Ectodermal cell (in vitro differentiated cells): ENCODE measurements around the gene TRAPPC6A.

Source experiments
- H3K27ac ChIP-seq: 2 replicates; pipeline ENCODE4 v1.7.0; 2013; ENCODE audit warnings: mild to moderate bottlenecking, low read depth, low read length; ENCODE audit not compliant: insufficient read depth, poor library complexity, severe bottlenecking
- H3K27me3 ChIP-seq: 2 replicates; pipeline ENCODE4 v1.7.0; 2013; ENCODE audit warnings: mild to moderate bottlenecking, low read length; ENCODE audit not compliant: insufficient read depth, control insufficient read depth, poor library complexity, severe bottlenecking
- H3K36me3 ChIP-seq: one replicate; pipeline ENCODE4 v1.7.0; 2013; ENCODE audit warnings: low read length; ENCODE audit not compliant: control insufficient read depth, insufficient read depth
- H3K4me1 ChIP-seq: one replicate; pipeline ENCODE4 v1.7.0; 2013; ENCODE audit warnings: low read length; ENCODE audit not compliant: control insufficient read depth, insufficient read depth
- H3K4me3 ChIP-seq: 2 replicates; pipeline ENCODE4 v1.7.0; 2013; ENCODE audit warnings: low read depth, low read length, control low read depth; ENCODE audit not compliant: insufficient read depth
- H3K9me3 ChIP-seq: 2 replicates; pipeline ENCODE4 v1.7.0; 2013; ENCODE audit warnings: mild to moderate bottlenecking, low read length, moderate library complexity; ENCODE audit not compliant: control insufficient read depth
- WGBS, 2 experiments: methylation state at CpG; one replicate each; pipeline ENCODE4 v1.1.7; 2013; ENCODE audit warnings: missing lambda C conversion rate in 2 of 2; 5-methylcytosine and 5-hydroxymethylcytosine counted together

TRAPPC6A gene

DNA sequence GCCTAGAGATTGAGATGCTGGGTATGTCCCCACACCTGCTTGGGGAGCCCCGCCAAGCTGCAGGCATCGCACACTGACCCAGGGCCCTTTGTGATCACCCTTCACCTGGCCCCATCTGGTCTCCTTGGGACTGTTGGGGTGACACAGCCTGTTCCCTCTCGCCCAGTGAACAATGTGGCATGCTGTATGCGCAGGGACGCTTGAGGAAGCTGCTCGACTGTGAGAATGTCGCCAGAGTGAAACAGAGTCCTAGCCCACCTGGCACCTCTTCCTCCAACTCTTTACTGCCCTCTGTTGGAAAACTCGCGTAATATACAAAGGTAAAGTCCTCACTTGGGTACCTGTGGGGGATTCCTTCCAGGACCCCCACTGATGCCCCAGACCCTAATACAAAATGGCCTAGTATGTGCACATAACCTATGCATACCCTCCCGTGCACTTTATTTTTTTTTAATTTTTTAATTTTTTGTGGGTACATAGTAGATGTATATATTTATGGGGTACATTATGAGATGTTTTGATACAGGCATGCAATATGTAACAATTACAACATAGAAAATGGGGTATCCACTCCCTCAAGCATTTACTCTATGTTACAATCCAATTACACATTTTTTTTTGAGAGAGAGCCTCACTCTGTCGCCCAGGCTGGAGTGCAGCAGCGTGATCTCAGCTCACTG is 9.5 kb upstream of the TRAPPC6A start:
- no peaks in the 10 kb centered on the region for H3K9me3 ChIP-seq
- no peaks in the 10 kb centered on the region for H3K36me3 ChIP-seq
- no peak overlapping the region for H3K4me3 ChIP-seq
- 40 to 42% methylated on average over 11 of the region's 12 CpGs for WGBS, 2 experiments
- H3K27me3 ChIP-seq: no peaks in the 10 kb centered on the region
- no peak overlapping the region for H3K27ac ChIP-seq
- H3K4me1 ChIP-seq: no peaks in the 10 kb centered on the region

DNA sequence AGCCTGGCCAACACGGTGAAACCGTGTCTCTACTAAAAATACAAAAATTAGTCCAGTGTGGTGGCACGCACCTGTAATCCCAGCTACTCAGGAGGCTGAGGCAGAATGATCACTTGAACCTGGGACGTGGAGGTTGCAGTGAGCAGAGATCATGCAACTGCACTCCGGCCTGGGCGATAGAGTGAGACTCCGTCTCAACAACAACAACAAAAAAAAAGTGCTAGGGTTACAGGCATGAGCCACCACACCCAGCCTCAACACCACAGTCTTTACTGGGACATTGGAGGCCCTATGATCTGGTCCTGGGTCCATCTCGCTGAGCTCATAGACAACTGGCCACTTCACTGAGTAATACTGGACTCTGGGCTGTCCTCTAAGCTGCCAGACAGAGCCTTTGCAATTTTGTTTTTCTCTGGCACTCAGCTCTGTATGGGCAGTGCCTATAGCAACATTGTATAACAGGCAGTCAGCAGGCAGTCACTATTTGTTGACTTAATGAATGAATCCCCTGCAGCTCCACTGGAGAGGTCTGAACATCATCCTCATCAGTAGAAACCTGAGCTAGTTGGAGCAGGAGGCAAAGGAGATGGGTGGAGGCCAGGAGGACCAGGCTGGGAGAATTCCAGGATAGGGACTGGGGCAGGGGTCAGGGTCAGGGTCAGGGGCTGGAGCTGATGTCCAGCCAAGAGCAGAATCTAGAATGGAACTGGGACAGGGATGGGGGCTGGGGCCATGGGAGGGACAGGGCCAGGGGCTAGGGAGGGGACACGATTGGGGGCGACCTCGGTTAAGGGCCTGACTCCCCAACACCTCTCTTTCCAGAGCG is 8.7 kb upstream of the TRAPPC6A start:
- no peaks in the 10 kb centered on the region for H3K36me3 ChIP-seq
- 90 to 92% methylated on average over 12 of the region's 12 CpGs for WGBS, 2 experiments
- no peak overlapping the region for H3K27ac ChIP-seq
- H3K27me3 ChIP-seq: no peaks in the 10 kb centered on the region
- H3K9me3 ChIP-seq: no peaks in the 10 kb centered on the region
- H3K4me3 ChIP-seq: no peak overlapping the region
- no peaks in the 10 kb centered on the region for H3K4me1 ChIP-seq

DNA sequence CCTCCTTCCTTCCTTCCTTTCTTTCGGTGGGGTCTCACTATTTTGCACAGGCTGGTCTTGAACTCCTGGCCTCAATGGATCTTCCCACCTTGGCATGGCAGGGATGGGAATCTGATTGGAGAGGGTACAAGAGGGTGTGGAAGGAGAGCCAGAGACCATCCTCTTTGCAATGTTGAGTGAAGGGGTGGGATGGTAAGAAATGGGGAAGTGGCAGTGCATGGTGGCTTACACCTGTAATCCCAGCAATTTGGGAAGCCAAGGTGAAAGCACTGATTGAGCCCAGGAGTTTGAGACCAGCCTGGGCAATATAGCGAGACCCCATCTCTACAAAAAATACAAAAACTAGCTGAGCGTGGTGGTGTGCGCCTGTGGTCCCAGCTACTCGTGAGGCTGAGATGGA is 6.1 kb upstream of the TRAPPC6A start:
- Histone ChIP-seq H3K4me3 (no peak overlapping the region), H3K36me3 (no peaks in the 10 kb centered on the region), H3K4me1 (peaks cover 6% of the 10 kb centered on the region), H3K27me3 (peaks cover 9% of the 10 kb centered on the region), H3K27ac (no peak overlapping the region), H3K9me3 (no peaks in the 10 kb centered on the region)
- WGBS, 2 experiments: 88 to 95% methylated on average over 5 of the region's 5 CpGs

DNA sequence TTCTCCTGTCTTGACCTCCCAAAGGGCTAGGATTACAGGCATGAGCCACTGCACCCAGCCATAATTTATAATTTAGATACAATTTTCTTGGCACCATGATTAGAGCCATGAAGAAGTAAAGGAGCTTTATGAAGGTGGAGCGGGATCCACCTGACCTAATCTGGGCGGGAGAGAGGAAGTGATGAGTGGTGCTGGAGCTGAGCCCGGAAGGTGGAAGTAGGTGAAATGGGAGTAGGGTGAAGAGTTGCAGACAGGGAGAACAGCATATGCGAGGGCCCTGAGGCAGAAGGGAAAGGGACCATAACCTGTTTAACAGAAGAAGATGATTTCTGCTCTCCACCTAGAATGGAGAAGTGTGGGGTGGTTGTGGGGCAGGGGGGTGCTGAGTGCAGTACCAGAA is 4.7 kb upstream of the TRAPPC6A start:
- H3K27me3 ChIP-seq: peaks cover 9% of the 10 kb centered on the region
- 92% methylated on average over 4 of the region's 4 CpGs for WGBS, 2 experiments

DNA sequence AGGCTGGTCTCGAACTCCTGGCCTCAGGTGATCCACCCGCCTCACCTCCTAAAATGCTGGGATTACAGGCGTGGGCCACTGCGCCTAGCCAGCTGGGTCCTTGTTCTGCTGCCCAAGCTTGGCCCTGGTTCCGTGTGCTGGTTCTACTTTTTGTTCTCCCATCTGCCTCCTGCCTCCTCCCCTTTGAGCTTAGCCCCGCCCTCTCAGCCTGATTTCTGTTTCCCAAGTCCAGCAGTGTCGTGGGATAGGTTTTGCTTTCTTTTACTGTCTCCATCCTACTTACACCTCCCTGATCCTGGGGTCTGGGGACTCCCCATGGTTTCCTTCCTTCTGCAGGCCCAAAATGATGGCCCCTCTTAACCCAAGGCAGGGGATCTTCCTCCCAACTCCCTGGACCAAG is 2.9 kb upstream of the TRAPPC6A start:
- H3K36me3 ChIP-seq: no peaks in the 10 kb centered on the region
- H3K27ac ChIP-seq: no peak overlapping the region
- H3K9me3 ChIP-seq: no peaks in the 10 kb centered on the region
- 89% methylated on average over 7 of the region's 7 CpGs for WGBS, 2 experiments
- no peak overlapping the region for H3K4me3 ChIP-seq
- H3K4me1 ChIP-seq: peaks cover 6% of the 10 kb centered on the region
- H3K27me3 ChIP-seq: peaks cover 9% of the 10 kb centered on the region

More for the DNA sequence above, 4.7 kb upstream of the TRAPPC6A start:
- Histone ChIP-seq H3K27ac (no peak overlapping the region), H3K9me3 (no peaks in the 10 kb centered on the region), H3K4me3 (no peak overlapping the region), H3K36me3 (no peaks in the 10 kb centered on the region), H3K4me1 (peaks cover 6% of the 10 kb centered on the region)

DNA sequence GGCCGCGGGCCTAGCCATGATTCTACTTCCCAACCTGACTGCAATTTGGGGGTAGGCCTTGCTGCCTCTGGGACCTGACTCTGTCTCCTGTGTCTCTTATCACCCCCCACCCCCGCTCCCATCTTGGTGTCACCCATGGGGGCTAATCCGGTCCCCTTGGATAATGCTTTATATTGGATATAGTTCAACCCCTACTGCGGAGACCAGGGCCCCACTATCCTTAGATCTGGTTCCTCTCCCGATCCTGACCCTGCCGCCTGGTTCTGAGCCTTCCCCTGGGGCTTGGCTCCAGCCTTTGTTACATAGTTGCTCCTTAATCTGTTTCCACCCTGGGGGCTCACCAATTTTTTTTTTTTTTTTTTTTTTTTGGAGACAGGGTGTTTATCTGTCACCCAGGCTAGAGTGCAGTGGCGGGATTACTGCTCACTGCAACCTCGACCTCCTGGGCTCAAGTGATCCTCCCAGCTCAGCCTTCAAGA is 1.9 kb upstream of the TRAPPC6A start:
- peaks cover 9% of the 10 kb centered on the region for H3K27me3 ChIP-seq
- H3K36me3 ChIP-seq: no peaks in the 10 kb centered on the region
- WGBS, 2 experiments: 68 to 70% methylated on average over 9 of the region's 9 CpGs
- peaks cover 6% of the 10 kb centered on the region for H3K4me1 ChIP-seq
- H3K4me3 ChIP-seq: peak overlapping the region; percentile 73
- no peak overlapping the region for H3K27ac ChIP-seq
- H3K9me3 ChIP-seq: no peaks in the 10 kb centered on the region

DNA sequence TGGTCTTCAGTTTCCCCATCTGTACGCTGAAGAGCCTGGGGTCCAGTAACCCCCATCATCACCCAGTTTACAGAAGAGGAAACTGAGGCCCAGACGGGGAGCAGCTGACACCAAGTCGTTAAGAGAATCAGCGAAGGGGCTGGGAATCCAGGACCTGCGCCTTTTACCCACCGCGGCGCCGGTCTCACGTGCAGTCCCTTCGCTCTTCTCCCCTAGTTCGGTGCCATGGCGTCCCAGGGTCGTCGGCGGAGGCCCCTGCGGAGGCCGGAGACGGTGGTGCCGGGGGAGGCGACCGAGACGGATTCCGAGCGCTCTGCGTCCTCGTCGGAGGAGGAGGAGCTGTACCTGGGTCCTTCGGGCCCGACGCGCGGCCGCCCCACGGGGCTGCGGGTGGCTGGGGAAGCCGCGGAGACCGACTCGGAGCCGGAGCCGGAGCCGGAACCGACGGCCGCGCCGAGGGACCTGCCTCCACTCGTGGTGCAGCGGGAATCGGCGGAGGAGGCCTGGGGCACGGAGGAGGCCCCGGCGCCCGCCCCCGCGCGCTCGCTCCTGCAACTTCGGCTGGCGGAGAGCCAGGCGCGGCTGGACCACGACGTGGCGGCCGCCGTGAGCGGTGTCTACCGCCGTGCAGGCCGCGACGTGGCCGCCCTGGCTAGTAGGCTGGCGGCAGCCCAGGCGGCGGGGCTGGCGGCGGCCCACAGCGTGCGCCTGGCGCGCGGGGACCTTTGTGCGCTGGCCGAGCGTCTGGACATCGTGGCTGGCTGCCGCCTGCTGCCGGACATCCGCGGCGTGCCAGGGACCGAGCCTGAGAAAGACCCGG is 1.2 kb upstream of the TRAPPC6A start:
- Histone ChIP-seq H3K4me3 (peak overlapping the region; percentile 73), H3K4me1 (peaks cover 6% of the 10 kb centered on the region), H3K27me3 (peaks cover 9% of the 10 kb centered on the region), H3K36me3 (no peaks in the 10 kb centered on the region), H3K9me3 (no peaks in the 10 kb centered on the region), H3K27ac (no peak overlapping the region)
- WGBS, 2 experiments: 3% methylated on average over 97 of the region's 97 CpGs

DNA sequence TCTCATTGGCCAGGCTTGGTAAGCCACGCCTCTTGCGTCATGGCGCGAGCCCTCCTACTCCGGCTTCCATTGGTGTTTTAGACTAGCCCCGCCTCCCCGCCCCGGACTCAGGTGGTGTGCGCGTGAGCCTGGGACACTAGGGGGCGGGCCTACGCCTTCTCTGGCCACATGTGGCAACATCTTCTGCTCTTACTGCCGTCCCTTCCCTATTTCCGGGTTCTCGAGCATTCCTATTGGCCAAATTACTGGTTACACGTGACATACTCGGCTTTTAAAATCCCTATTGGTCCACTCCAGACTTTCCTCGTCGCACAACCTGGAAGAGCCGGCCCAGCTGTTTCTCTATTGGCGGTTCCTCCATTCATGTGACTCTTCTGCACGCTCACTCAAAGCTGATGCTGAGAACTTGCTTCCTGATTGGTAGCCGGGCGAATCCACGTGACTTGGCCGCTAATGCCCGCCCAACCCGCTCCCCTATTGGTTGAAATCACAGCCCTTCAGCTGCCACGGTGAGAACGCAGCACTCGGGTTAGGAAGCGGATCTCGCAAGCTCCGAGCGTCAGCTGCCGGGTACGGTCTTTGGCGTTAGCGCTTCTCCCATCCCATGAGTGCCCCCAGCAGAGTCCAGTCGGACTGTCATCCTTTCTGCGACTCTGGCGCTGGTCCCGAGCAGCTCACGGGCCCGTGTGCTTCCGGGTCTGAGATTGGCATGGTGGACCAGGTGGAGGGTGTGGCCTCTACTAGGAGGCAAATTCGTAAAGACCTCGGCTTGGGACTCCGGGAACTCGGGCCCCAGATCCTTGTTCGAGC is 430 bp upstream of the TRAPPC6A start, which contains the start of gene BLOC1S3:
BLOC1S3 (plus strand) TSS at position 523 of the 810 bp plus-strand sequence. CDS start 513 bp downstream, outside the sequence.
- Histone ChIP-seq H3K27ac (peak within 1 kb of the TSS; percentile 41), H3K9me3 (no peaks in the 10 kb centered on the region), H3K27me3 (peaks cover 9% of the 10 kb centered on the region), H3K4me3 (peak within 1 kb of the TSS; percentile 87), H3K4me1 (peaks cover 6% of the 10 kb centered on the region), H3K36me3 (no peaks in the 10 kb centered on the region)
- 0% methylated on average over 51 of the region's 51 CpGs for WGBS, 2 experiments

DNA sequence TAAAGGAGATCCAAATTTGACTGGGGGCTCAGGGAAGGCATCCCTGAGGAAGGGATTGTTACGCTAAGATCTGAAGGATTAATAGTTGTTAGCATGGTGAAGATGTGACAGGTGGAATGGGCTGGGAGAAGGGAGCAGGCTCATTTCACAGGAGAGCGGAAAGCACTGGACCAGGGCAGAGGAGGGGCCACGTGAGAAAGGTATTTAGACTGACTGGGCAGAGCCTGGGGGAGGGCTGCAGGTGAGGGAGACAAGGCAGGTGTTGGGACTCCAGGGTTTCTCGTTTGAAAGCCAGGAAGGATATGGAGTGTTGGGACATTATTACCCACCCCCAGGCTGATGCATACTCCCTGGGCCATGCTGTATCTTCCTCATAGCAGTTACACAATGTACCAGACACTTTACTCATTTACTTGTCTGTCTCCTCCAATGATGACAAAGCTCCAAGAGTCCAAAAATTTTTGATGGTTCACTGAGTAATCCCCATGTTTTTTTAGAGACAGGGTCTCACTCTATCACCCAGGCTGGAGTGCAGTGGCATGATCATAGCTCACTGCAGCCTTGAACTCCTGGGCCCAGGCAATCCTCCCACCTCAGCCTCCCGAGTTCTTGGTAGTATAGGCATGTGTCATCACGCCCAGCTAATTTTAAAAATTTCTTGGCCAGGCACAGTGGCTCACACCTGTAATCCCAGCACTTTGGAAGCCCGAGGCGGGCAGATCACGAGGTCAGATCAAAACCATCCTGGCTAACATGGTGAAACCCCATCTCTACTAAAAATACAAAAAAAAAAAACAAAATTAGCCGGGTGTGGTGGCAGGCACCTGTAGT is 2.3 kb downstream of the TRAPPC6A start:
- H3K36me3 ChIP-seq: no peaks in the 10 kb centered on the region
- no peak overlapping the region for H3K4me3 ChIP-seq
- peaks cover 9% of the 10 kb centered on the region for H3K27me3 ChIP-seq
- peaks cover 6% of the 10 kb centered on the region for H3K4me1 ChIP-seq
- H3K27ac ChIP-seq: no peak overlapping the region
- WGBS, 2 experiments: 86 to 93% methylated on average over 9 to 10 of the region's 10 CpGs
- no peaks in the 10 kb centered on the region for H3K9me3 ChIP-seq
